ENCODE data around the gene POLDIP2. TPM values are rescaled to one million over a fixed set of nuclear protein-coding genes. Genes with fewer than 3 reads are reported as not detected.

Gene POLDIP2
- total RNA-seq, 1 experiment from 2014 or later, result 82.8 TPM

DNA sequence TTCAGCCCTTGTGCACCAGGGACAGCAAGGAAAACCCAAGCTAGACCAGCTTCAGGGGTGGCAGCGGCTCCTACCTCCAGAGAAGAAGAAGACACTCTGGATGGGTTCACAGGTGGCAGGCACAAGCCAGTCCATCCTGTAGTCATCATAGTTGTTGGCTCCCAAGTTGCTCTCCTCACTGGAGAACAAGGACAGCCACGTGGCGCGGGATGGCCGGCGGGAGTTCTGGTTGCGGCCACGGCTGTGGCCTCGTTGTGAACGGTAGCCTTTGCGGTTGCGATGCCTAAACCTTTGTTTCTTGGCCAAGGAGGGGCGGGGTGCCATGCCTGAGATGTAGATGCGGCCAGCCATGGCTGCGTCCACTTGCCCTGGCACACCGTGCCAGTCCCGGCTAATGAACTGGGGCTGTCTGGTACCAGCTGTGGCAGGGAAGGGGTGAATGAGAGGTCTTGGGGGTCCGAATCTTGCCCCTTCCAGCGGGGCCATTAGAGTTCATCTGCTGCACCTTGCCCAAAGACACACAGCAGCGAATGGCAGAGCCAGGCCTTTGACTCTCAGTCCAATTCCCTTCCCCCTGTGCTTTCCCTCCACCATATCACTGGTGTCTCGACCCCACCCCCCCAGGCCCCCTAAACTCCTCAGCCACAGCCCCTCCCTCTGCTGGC lies 10.4 kb upstream of the POLDIP2 start:
- Histone ChIP-seq H2BK120ac (ENCODE audit: low read depth, low read length, poor library complexity, severe bottlenecking) (no peak overlapping the region), H4K5ac (ENCODE audit: insufficient read length, low read depth, low read length) (no peak overlapping the region), H3T11ph (ENCODE audit: low read length) (no peak overlapping the region), H3K9me3 (ENCODE audit: control insufficient read depth, low read depth, low read length) (no peaks in the 10 kb centered on the region), H3K27ac (ENCODE audit: insufficient read length, low read depth, low read length) (no peak overlapping the region), H3K23me2 (ENCODE audit: insufficient read length, low read depth, low read length, poor library complexity, severe bottlenecking) (peaks cover 10% of the 10 kb centered on the region), H2BK12ac (ENCODE audit: insufficient read length, low read depth, low read length) (no peak overlapping the region), H3K79me2 (ENCODE audit: insufficient read depth, low read length) (no peaks in the 10 kb centered on the region), H3K9ac (ENCODE audit: extremely low read depth, insufficient read length, low read length) (no peak overlapping the region), H3K27me3 (ENCODE audit: insufficient read depth, low read length) (peaks cover 5% of the 10 kb centered on the region; the same call in 1 of the 2 replicates), H2BK15ac (ENCODE audit: low read depth, low read length) (no peak overlapping the region), H3K4ac (ENCODE audit: low read depth, low read length) (no peak overlapping the region), H4K20me1 (ENCODE audit: control insufficient read depth, insufficient read depth, insufficient read length) (peaks cover 2% of the 10 kb centered on the region), H3K4me1 (ENCODE audit: insufficient read depth, low read length) (peaks cover 2% of the 10 kb centered on the region; the same call in 1 of the 2 replicates), H3K18ac (ENCODE audit: insufficient read length, low read depth, low read length) (no peak overlapping the region), H2AFZ (ENCODE audit: low read length) (no peak overlapping the region), H3K4me2 (ENCODE audit: insufficient read depth, insufficient read length, low read length) (no peak overlapping the region), H2BK20ac (ENCODE audit: low read depth, low read length, poor library complexity, severe bottlenecking) (no peak overlapping the region), H3K56ac (ENCODE audit: insufficient read length, low read depth, low read length) (no peak overlapping the region), H3K14ac (ENCODE audit: insufficient read depth, low read length) (no peak overlapping the region), H3K23ac (ENCODE audit: insufficient read length, low read depth, low read length) (no peak overlapping the region), H2AK5ac (ENCODE audit: insufficient read length, low read length) (no peak overlapping the region), H2BK5ac (ENCODE audit: insufficient read length, low read length) (no peak overlapping the region), H4K91ac (ENCODE audit: insufficient read length, low read depth, low read length) (no peak overlapping the region), H3K79me1 (ENCODE audit: insufficient read depth, low read depth, low read length, poor library complexity, severe bottlenecking) (no peaks in the 10 kb centered on the region), H4K8ac (replicated peaks; ENCODE audit: insufficient read length, low read depth, low read length) (no peak overlapping the region)
- Mint-ChIP-seq H3K4me1 (peaks cover 14 to 19% of the 10 kb centered on the region in 2 experiments), H3K4me3 (no peak overlapping the region), H3K27ac (no peak overlapping the region), H3K27me3 (ENCODE audit: low read depth) (peaks cover 9% of the 10 kb centered on the region), H3K9me3 (no peaks in the 10 kb centered on the region; a peak in 1 of 5 replicates), H3K36me3 (ENCODE audit: insufficient read depth in 1 of 3, low read depth in 3 of 3) (peaks cover 0 to 5% (median 0%) of the 10 kb centered on the region in 3 experiments; a peak in 2 of 7 replicates)
- TF ChIP-seq, protein P1, sequence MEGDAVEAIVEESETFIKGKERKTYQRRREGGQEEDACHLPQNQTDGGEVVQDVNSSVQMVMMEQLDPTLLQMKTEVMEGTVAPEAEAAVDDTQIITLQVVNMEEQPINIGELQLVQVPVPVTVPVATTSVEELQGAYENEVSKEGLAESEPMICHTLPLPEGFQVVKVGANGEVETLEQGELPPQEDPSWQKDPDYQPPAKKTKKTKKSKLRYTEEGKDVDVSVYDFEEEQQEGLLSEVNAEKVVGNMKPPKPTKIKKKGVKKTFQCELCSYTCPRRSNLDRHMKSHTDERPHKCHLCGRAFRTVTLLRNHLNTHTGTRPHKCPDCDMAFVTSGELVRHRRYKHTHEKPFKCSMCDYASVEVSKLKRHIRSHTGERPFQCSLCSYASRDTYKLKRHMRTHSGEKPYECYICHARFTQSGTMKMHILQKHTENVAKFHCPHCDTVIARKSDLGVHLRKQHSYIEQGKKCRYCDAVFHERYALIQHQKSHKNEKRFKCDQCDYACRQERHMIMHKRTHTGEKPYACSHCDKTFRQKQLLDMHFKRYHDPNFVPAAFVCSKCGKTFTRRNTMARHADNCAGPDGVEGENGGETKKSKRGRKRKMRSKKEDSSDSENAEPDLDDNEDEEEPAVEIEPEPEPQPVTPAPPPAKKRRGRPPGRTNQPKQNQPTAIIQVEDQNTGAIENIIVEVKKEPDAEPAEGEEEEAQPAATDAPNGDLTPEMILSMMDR (conservative IDR thresholded peaks at IDR 0.05), result no peak
- no CpG with 5 or more reads among the region's 21 CpGs for WGBS (ENCODE audit: extremely low coverage, insufficient read length, low lambda C conversion rate)
- no peak for DNase-seq
